Measurements from ENCODE around the gene CPAMD8.
A peak's percentile ranks its signal among the peaks of the same experiment; 100 is the strongest.
"Not testable (repeated sequence)": the region's sequence is repeated elsewhere in the genome, so short reads cannot be mapped to it uniquely, and the experiment has no call there.

Gene CPAMD8

DNA sequence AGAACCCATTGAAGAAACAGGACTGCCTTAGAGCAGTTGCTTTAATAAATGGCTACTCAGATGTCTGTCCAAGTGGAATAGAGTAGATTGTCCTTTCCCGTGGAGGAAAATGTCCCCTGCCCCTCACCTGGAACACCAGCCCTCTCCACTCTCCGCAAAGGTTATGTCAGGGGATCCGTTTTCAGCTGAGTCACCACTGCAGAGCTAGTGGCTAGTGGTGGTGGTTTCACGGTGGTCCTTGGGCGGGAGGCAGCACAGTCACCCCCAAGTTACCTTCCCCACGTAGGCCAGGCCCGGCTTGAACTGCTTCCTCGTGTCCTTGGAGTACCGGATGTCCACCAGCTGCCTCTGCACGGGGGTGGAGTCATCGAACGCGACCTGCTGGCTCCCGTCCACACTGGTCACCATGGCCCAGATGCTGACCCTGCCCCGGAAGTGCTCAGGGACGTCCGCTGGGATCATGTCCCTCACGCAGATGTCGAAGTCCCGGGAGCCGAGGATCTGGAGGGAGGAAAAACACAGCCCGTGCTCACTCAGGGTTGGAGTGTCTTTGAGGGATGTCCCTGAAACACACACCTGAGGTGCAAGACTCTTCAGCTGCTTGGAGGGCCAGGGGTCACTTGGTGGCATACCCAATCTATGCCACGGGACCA is 29.6 kb downstream of the CPAMD8 start:
- DNase-seq, result not testable (repeated sequence)

DNA sequence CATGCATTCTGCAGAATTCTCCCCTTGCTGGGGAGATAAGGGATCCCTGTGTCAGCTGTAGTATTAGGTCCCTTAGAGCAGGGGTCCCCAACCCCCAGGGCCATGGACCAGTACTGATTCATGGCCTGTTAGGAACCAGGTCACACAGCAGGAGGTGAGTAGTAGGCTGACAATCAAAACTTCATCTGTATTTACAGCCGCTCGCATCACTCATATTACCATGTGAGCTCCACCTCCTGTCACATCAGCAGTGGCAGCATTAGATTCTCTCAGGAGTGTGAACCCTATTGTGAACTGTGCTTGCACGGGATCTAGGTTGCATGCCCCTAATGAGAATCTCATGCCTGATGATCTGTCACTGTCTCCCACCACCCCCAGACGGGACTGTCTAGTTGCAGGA is 37.9 kb downstream of the CPAMD8 start:
- DNase-seq, result no peak

GRCh38 chr19:16985403-16985802 is 41.2 kb downstream of the CPAMD8 start:
- no peak for DNase-seq

- not testable (repeated sequence) for DNase-seq
These were observed 44.0 kb downstream of the CPAMD8 start for GRCh38 chr19:16982586-16982985.

- no peak for DNase-seq
These were observed 47.5 kb downstream of the CPAMD8 start for GRCh38 chr19:16978839-16979802.

GRCh38 chr19:16978156-16978555 is 48.5 kb downstream of the CPAMD8 start:
- DNase-seq, result no peak

DNA sequence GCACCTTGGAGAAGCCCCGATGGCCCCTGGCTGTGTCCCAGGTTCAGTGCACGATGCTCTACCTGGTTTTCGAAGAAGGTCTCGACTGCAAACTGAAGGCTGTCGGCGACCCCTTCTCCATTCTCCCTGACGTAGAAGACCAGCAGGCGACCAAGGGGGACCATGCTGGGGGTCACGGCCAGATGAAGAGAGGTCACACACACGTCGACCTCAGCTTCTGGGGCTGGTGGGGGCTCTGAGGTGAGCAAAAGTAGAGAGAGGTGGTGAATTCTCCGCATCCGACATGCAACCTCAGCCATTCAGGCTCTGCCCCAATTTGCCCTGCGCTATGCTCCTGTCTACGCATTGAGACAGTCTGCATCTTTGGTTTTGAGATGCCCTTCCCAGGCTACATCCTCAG is 49.3 kb downstream of the CPAMD8 start:
- DNase-seq, result no peak

DNA sequence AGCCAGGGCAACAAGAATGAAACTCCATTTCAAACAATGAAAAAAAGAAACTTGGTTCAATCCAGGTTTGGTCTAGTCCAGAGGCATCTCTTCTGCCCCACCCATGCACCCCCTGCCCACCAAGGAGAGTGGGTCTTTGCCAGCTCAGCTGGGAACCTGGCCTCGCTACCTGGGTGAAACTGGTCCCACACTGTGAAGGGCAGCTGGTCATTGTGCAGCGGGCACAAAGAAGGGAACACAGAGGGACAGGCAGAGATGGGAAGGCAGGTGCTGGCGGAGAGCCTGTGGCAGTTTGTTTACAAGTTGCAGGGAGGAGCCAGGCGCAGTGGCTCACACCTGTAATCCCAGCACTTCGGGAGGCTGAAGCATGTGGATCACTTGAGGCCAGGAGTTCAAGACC is 50.2 kb downstream of the CPAMD8 start:
- no peak for DNase-seq

- DNase-seq, result no peak
These were observed 55.8 kb downstream of the CPAMD8 start for GRCh38 chr19:16970821-16971220.

DNA sequence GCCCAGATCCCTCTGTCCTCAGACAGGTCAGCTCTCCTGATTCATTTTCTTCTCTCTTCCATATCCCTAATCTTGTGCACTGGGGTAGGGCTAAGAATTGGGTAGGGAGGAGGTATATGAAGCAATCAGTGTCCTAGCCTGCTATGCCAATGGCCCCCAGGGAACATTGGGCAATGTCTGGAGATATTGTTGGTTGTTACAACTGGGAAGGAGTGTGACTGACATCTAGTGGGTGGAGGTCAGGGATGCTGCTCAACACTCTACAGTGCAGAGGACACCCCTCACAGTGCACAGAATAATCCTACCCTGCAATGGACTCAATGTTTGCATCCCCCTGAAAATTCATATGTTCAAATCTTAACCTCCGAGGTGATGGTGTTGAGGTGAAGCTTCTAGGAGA is 57.5 kb downstream of the CPAMD8 start:
- DNase-seq, result no peak

GRCh38 chr19:16960996-16961822 is 65.4 kb downstream of the CPAMD8 start:
- not testable (repeated sequence) for DNase-seq

DNA sequence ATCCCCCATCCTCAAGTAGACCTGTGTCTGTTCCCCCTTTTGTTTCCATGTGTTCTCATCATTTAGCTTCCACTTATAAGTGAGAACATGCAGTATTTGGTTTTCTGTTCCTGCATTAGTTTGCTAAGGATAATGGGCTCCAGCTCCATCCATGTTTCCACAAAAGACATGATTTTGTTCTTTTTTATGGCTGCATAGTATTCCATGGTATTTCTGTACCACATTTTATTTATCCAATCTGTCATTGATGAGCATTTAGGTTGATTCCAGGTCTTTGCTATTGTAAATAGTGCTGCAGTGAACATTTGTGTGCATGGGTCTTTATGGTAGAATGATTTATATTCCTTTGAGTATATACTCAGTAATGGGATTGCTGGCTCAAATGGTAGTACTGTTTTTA is 68.3 kb downstream of the CPAMD8 start:
- not testable (repeated sequence) for DNase-seq

- no peak for DNase-seq
These were observed 68.8 kb downstream of the CPAMD8 start for GRCh38 chr19:16957855-16958254.

- peak; percentile 36 for DNase-seq
These were observed 69.4 kb downstream of the CPAMD8 start for GRCh38 chr19:16957151-16957701.

DNA sequence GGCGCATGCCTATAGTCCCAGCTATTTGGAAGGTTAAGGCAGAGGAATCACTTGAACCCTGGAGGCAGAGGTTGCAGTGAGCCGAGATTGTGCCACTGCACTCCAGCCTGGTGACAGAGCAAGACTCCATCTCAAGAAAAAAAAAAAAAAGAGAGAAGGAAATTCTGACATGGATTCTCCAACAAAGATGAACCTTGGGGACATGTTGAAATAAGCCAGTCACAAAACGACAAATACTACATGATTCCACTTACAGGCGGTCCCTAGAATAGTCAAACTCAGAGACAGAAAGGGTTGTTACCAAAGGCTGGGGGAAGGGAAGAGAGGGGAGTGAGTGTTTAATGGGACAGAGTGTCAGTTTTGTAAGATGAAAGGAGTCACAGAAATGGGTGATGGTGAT is 71.4 kb downstream of the CPAMD8 start:
- no peak for DNase-seq

DNA sequence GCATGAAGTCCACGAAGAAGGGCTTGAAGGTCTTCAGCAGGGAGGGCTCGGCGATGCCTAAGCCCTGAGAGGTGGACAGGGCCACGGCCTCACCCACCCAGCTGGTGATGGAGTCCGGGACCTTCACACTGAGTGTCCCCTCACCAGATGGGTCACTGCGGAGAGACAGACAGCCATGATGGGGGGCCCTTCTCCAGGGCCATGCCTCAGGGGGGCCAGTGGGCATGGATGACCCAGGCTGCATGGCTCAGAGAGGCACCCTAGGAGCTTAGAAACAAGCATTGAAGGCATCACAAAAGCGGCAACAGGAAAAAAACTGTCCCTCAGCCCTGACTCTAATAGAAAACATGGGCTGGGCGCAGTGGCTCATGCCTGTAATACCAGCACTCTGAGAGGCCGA is 74.6 kb downstream of the CPAMD8 start:
- DNase-seq, result no peak

GRCh38 chr19:16951529-16951928 is 75.1 kb downstream of the CPAMD8 start:
- DNase-seq, result no peak

DNA sequence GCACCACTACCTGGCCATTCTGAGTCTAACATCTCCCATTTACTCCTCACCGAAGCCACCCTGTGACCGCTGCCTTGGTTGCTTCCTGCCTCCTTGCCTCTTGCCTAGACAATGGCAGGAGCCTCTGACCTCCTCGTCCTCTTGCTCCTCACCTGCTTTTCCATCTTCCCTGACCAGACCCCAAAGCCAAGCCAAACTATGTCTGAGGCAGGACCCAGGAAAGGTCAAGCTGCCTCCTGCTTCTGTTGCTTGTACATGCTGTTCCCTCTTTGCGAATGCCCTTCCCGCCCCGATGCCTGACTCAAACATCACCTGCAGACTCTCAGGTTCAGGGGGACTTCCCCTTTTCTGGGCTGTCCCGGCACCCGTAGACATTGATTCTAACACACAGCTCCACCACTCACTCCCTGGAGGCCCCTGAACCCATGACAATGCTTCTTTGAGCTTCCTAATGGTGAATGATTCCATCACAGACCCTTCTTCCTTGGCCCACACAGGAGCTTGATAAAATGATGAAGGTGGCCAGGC is 77.0 kb downstream of the CPAMD8 start:
- DNase-seq, result no peak

GRCh38 chr19:16946951-16947940 is 79.4 kb downstream of the CPAMD8 start:
- DNase-seq, result no peak

GRCh38 chr19:16945762-16946465 is 80.7 kb downstream of the CPAMD8 start:
- no peak for DNase-seq

GRCh38 chr19:16945364-16945714 is 81.3 kb downstream of the CPAMD8 start:
- no peak for DNase-seq
